Left renal pelvis (tissue), 4 donors: ENCODE results near the gene C1QL2. TPM values are rescaled to one million over a fixed set of nuclear protein-coding genes. Genes with fewer than 3 reads are reported as not detected.

ENCODE experiments used
- DNase-seq, 4 donors: peaks; one replicate each; pipeline ENCODE4 v3.0.0-alpha.2; 2013; ENCODE audit warnings: low read depth in 4 of 4, low spot score in 3 of 4
- polyA plus RNA-seq, 4 donors: library from polyadenylated mRNA; unstranded; fragments of 120-200 nt; gene quantifications; one replicate each; pipeline ENCODE4 v1.2.1, GENCODE V29; 2013; ENCODE audit not compliant: insufficient read length in 4 of 4

Gene C1QL2
- polyA plus RNA-seq, 4 donors: not detected

DNA sequence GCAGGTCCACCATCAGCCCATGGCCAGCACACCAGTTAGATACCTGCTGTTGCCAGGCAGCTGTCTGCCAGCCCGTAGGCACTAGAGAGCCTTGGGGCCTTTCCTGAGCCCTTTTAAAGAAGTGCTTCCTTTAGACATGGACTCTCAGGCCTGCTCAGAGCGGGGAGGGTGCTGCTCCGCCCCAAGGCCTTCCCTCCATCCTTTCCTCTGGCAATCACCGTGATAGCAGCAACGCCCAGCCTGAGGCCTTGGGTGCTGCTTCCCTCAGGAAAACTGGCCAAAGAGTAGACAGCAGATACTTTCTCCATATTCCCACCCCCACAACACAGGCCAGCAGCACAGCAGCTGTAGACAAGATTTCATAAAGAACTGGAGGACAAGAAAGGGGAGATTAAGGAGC, 22.3 kb upstream of the C1QL2 start:
- DNase-seq: no peak

DNA sequence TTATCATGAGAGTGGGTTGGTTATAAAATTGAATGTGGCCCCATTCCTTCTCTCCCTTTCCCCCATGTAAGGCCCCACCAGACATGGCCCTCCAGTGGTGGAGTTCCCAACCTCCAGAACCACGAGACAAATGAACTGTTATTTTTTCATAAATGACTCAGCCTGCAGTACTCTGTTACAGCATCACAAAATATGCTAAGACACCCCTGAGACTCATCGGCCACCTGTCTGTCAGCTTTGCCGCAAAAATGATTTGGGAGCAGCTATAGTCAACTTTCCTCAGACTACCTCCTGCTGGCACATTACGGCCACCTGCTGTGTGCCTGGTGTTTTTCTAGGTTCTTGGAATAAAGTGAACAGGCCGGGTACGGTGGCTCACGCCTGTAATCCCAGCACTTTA, 21.4 kb upstream of the C1QL2 start:
- no peak for DNase-seq

DNA sequence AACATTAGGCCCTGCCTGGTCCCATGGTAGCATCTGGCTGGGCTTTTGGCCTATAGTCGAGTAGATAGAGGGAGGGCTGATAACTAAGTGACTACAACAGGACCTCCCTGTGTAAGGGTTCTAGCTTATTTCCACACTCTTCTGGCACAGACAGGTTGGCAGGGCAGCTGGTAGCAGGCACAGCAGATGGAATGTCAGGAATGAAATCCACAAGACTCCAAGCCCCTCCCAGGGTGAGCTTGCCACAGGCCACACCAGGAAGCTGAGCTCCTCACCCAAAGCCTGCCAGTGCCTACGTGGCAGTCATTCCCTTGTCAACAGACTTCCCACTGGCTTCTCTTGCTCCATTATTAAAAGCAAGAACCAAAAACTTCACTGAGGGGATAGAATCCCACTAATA, 20.7 kb upstream of the C1QL2 start:
- no peak for DNase-seq

DNA sequence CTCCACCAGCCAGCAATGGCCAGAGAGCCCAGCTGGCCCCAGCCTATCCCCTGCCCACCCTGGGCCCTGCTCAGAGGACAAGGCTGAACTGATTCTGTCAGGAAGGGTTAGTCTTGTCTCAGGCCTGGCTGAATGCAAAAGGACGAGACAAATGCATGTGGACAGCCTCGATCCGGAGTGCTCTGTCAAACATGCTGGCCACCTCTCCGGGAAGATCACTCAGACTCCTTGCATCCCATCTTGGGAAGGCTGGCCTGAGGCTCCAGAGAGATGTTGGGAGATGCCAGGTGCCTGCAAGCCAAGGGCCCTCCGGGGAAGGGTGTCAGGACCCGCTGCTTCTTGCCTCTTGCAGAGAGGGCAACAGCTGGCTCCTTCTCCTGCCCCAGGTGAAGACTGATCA, 20.2 kb upstream of the C1QL2 start:
- DNase-seq: no peak

DNA sequence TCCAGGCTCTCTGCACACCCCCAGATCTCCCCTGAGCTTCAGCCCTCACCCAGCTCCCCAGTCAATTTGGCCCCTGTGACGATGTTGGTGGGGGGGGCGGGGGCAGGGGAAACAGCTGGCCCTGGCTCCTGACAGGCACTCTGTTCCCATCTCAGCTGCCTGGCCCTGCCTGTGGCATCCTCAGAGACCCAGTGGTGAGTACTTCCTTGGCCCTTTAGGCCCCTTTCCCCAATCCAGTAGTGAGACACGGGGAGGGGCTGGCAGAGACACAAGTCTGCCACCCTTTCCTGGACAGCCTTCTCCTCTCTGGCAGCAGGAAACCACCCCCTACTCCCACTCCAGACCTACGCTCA, 19.3 kb upstream of the C1QL2 start:
- no peak for DNase-seq

DNA sequence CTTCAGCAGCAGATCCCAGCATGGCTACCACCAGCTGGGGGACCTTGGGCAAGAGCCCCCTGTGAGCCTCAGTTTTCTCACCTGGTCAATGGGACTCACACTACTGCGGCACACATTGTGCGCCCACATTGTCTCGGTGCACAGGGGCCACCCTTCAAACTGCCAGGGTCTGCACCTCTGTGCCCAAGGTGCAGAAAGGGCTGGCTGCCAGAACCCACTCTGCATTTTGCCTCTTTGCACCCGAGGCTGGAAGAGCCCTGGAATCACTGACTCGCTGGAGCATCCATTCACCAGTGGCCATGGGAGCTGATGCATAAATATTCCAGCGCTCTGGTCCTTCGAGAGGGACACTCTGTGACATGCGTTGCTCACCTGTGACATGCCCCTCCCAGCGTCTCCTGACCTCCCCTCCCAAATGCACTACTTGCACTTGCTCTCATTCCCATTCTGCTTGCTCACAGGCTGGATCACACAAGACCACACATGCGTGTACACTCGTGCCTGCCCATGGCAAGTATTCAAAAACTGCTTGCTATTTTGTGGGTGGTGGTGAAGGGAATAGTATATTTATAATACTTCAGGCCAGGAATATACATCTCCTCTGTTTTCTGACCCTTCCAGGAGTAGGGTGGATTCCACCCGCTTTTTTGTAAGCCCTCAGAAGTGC, 18.8 kb upstream of the C1QL2 start:
- DNase-seq: no peak

DNA sequence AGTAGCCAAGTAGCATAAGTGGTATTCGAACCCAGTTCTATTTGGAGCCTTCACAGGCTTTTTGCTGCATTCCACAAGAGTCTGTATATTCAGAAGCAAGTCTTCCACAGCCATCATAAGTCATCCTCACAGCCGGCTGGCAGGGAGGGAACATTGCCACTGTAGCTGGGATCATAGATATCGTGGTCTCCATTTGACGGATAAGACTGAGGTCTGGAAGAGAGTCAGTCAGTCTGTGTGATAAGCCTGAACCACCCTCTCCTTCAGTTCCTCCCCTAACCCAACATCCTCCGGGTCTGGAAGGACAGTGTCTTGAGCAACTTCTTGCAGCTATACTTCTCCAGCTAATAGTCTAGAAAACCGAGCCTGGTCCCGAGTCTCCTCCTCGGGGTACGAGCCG, 17.0 kb upstream of the C1QL2 start:
- no peak for DNase-seq

DNA sequence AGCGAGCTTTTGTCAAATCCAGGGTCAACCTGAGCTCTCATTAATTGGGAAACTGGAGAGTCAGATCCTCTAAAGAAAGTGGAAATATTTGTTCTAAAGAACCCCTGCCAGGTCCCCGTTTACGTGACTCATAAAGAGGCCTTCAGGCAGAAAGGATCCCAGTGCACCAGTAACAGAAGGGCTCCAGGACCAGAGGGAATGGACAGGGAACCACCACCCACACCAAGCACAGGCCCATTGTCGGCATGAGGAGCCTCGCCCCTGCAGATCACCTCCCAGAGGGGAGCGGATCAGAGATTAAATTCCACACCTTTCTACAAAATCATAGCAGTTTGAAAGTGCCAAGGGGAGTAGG, 16.4 kb upstream of the C1QL2 start:
- DNase-seq: no peak

DNA sequence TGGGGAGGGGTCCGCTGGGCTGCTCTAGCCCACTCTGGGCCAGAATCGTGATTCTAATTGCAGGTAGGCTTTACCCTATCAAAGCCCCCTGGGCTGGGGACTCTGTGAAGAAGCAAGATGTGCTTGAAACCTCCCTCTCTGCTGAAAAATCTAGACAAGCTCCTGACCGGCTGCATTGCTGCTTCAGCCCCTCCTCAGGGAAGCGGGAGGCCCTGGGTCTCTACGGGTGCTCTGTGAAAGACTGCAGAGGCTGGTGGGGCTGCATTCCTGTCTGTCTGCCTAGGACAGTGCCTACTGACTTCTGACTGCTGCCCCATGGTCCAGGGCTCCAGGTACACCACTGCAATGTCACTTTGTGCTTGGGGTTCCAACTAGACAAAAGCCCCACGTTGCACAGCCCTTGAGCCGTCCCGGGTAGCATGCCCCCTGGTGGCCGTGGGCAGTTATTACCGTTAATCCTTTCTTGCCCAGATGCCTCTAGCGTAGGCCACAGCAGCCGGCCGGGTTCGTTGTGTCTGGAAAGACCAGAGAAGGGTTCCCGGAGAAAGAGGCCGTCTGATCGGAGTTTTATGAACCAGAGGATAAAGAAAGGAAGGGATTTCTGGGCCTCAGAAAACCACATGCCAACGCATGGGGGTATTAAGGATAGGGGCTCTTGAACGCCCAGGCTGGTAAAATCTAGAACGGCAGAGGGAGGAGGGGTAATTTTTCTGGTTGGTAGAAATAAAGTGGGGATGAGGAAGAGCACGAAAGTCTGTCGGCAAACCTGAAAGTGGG, 15.9 kb upstream of the C1QL2 start:
- no peak for DNase-seq

DNA sequence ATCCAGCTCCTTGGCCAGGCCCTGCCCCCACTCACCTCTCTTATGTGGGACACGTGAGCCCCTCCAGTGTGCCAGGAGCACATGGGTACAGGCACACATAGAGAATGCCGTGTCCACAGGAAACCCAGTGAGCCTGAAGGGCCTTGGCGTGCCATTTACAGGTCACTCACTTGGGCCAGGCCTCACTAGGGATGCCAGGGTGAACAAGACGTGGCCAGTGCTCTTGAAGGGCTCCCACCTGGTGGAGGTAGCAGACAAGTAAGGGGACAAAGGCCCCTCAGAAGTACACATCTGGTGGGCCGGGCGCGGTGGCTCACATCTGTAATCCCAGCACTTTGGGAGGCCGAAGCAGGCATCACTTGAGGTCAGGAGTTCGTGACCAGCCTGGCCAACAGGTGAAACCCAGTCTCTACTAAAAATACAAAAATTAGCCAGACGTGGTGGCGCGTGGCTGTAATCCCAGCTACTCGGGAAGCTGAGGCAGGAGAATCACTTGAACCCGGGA, 15.1 kb upstream of the C1QL2 start:
- DNase-seq: no peak

DNA sequence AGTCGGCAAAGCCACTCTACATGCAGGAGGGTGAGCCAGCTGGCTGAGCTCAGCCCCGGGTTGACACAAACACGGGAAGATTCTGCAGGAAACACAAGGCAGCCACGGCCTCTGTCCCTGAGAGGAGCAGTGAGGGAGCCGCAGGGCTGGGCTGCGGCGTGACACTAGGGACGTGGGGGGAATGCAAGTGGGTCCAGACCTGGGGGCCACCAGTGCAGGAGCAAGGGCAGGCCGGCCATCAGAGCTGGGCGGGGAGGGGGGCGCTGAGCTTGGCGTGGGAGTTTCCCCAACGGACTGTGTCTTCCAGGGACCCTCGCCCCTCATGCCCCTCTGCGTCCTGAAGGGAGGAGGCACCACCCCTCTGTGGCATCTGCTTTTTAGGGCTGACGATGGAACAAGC, 12.0 kb upstream of the C1QL2 start:
- no peak for DNase-seq

DNA sequence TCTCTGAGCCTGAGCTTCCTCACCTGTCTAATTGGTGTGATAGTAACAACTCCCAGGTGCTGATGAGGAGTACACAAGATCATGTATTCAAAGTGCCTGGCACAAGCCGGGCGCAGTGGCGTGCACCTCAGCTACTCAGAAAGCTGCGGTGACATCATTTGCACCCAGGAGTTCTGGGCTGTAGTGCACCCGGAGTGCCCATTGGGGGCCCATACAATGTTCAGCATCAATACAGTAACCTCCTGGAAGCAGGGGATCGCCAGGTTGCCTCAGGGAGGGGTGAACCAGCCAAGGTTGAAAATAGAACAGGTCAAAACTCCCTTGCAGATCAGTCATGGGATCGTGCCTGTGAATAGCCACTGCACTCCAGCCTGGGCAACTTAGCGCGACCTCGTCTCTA, 11.2 kb upstream of the C1QL2 start:
- DNase-seq: no peak

DNA sequence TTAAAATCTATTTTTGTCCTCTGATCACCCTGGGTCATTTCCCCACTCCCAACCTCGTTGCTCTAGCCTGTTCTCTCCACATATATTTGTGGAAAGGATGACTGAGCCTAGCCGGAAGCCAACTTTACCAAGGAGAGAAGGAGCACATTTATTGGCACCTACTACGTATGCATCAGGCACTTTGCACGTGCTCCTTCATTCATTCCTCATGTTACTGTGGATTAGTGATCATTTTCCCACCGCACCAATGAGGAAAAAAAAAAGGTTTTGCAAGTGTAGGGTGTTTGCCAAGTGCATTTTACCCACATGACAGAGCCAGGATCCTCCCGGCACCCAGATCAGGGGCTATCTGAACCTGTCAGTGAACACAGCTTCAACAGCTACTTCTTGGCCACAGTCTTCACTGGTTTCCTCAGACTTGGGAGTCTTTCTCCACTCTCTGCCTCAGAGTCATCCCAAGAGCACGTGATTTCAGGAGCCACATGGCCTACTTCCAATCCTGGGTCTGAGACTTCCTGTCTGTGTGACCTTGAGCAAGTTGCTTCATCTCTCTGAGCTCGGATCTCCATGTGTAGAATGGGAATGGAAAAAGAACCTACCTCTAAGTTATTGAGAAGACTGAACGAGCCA, 1.9 kb upstream of the C1QL2 start:
- no peak for DNase-seq

DNA sequence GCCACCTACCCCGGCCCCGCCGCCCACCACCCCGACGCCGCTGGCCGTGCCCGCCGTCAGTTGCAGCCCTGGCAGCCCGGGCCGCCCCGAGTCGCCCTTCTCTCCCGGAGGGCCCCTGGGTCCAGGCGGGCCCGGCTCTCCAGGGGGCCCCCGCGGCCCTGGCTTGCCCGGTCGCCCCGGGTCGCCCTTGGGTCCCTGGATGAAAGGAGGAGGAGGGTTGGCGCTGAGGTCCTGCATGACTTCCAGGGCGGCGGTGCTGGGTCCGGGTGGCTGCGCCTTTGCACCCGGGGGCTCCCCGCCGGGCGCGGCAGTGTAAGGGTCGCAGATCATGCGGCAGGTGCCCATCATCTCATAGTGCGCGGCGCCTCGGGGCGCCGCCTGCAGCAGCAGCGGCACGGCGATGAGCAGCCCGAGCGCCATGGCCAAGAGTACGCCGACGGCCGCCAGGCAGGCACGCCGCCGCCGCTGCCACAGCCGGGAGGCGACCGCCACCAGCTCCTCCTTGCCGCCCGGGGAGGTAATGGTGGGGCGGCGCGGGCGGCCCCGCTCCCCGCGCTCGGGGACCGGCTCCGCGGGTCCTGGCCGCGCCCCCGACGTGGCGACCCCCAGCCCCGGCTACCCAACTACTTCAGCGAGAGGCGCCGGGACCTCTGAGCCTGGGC, 570 bp downstream of the C1QL2 start:
- no peak for DNase-seq

DNA sequence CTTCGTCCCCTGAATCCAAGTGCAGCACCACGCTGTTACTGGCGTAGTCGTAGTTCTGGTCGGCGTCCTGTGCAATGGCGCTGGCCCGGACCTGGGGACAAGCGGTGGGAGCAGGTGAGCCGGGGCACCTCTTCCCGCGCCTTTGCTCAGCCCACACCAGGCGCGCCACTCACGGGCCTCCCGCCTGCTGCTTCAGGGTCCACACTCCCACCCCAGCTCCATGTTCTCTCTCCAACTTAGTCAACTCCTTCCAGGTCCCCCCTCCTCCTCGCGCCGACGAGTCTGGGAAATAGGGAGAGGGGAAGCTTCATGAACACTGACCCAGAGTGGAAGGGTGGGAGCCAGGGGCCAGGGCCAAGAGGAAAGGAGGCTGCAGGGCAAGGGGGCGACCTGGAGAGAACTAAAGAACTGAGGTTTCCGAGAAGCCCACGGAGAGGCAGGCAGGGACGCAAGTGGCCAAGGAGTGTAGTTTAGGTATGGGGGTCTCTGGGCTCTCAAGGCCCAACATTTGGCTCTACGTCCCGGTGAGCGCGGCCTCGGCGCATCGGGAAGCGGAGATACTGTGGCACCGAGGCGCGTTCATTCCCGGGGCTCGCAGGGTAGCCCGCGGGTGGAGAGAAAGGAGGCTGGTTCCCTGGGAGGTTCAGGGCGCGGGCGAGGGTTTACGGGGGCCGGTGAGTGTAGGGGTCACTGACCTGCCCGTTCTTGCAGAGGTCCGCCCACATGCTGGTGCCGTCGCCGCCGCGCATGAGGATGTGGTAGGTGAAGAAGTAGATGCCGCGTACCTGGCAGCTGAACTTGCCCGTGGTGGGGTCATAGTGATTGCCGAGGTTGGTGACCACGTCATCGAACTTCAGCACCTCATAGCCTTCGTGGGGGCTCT, 1.4 kb downstream of the C1QL2 start:
- DNase-seq: no peak

DNA sequence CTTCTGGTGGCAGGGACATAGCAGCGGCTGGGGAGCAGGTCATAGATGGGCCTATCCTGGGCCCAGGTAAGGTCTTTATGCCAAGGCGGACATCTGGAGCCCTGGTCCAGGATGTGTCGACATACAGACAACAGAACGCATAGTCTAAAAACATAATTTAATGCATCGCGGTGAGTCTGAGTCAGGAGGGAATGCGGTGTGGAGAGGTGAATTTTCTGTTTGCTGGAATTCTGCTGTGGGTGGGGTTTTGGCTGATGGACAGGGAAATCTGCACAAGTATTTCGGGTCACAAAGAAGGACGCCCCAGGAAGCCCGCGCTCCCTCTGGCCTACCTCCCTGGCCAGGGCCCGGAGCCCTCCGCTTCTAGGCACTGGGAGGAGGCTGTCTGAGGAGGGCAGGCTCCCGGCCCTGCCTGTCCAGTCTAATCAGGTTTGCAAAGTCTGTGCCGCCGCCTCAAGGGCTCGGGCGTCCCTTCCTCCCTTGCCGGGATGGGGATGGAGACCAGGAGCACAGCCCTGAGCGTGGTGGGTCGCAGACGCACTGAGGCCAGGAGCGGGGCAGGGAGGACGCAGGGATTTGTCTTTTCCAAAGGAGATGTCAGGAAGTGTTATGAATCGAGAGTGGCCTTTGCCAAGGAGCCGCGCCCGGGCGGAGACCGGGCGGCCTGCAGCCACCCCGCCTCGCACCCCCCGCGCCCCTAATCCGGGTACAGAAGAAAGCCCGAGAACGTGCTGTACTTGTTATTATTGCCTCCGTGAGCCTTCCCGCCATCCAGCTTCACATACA, 2.3 kb downstream of the C1QL2 start:
- no peak for DNase-seq

DNA sequence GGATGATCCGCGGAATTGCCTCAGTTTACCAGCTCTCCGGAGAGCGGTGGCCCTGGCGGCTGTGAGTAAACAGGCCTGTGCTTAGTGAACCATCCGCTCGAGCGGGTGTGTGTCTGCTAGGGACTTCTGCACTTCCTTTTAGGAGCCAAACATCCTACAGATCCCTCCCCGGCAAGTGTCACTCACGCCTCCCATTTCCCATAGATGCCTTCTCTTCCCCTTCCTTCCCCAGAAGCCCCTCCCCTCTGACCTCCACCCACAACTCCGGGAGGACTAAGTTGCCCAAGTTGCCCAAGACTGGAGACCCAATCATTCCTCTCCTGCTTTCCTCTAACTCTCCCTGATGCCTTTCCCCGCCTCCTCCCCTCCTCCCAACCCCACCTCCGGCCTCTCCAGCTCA, 2.9 kb downstream of the C1QL2 start:
- DNase-seq: no peak

DNA sequence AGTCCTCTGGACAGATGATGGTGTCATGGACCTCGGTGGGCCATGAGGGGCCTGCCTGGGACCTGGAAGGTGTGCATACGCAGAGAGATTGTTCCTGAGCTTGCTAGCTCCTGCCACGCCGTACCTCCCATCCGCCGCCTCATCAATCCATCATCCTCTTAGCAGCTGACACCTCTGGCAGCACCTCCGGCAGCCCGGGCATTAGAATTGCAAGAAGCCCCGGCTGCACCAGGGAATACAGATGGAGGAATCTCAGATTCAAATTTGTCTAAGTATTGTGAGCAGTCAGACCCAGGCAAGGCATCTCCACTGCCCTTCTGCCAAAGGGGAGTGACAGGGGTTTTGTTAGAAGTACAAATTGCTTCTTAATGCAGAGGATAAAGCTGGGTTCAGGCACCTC, 4.5 kb downstream of the C1QL2 start:
- no peak for DNase-seq

DNA sequence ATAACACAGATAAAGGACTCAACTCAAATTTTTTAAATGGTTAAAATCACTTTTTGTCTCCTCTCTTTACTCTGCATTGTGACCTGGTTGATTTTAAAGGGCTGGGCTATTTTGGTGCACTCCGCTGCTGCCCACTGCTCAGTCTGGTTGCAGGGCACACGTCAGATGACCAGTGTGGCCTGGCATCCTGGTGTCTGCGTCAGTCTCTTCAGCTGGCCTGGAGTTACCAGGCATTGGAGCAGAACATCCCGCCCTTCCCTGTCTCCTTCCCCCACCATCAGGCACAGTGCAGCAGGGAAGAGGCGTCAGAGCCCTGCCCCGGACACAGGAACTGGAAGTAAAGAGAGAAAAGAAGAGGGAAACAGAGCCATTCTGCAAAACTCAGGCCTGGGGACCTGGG, 8.9 kb downstream of the C1QL2 start:
- no peak for DNase-seq
